NCI-H2227 (cell line): Measurements from ENCODE around the gene ADAMTS15.

Experiments
- DNase-seq: peaks from one replicate; lab custom pipeline; 2025; ENCODE audit not compliant: unreplicated experiment; lab: John Stamatoyannopoulos, UW

Gene ADAMTS15

DNA sequence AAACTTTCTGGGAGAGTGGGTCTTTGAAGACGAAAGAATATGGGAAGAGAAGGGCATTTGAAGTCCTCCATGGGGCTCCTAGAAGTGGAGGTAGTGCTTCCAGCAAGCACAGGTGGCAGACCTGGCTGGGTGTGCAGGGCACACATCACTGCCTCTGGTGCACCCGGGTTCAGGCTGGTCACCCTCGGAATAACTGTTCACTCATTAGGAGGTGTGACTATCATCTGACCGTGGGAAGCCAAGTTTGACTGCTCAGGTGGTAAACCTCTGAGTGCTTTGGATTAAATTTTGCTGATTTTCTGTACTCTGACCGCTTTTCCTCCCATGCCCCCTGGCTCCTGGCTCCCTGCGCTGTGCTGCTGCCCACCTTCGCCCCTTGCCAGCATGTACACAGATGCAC is 11.1 kb downstream of the ADAMTS15 start:
- no peak for DNase-seq

DNA sequence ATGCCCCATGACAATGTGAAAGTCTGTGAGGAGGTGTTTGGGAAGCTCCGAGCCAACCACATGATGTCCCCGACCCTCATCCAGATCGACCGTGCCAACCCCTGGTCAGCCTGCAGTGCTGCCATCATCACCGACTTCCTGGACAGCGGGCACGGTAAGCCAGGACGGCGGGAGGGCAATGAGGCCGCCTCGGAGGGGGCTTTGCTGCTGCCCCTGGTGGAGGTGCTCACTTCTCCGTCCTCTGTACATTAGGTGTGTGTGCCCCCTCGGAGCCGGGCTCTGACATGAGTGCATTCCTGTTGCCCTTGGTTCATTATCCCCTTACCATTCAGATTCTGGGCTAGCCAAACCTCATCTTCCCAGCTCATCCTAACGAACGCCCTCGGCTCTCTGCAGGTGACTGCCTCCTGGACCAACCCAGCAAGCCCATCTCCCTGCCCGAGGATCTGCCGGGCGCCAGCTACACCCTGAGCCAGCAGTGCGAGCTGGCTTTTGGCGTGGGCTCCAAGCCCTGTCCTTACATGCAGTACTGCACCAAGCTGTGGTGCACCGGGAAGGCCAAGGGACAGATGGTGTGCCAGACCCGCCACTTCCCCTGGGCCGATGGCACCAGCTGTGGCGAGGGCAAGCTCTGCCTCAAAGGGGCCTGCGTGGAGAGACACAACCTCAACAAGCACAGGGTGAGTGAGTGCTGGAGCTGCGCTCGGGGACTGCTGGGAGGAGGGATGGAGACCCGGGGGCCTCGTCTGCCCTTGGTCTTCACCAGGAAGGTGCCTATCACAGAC is 13.8 kb downstream of the ADAMTS15 start:
- no peak for DNase-seq

DNA sequence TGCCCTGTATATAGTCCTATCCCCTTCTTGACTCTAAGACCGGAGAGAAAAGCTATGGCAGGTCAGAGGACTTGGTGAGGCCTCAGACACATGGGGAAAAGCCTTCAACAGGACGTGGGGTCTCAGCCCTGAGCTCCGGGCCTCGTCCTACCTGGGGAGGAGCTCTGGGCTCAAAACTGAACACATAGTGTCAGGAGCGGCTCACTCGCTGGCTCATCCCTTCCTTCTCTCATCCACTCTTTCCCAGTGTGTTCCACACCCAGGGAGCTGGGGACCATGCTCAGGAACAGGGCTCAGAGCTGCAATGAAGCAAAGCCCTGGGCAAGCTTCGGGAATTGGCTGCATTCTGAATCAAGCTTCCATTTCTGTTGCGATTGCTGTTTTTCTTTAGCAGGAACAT is 14.5 kb downstream of the ADAMTS15 start:
- no peak for DNase-seq

DNA sequence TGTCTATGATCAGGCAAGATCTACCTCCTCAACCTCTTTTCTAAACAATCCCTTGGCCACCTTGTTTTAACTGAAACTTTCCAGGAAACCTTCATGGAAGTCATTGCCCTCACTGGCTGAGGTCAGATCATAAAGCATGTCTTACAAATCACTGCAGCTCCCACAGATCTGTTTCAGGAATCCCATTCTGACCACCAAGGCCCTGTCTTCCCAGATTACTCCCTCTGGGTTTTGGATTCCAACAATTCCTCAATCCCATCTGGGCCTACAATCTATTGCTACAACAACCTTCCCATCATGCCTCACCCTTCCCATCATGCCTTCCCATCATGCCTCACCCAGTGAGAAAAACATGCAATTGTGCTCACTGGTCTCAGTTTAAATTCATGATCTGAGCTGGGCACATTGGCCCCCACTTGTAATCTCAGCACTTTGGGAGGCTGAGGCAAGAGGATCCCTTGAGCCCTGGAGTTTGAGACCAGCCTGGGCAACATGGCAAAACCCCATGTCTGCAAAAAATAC is 15.9 kb downstream of the ADAMTS15 start:
- DNase-seq, result no peak

DNA sequence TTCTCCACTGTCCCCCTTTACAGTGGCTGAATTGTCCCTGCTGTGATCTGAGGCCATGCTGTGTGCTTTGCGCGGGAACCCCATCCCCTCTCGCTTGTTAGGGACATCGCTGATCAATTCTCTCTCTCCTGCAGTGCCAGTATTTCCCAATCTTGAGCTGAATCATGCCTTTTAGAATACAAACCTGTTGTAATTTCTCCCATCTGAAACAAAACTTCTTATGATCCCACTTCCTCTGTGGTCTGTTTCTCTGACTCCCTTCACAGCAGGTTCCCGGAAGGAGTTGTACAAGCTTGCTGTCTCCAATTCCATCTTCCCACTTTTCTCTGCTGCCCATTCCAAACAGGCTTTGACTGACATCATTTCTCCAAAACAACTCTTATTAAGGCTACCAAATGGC is 16.8 kb downstream of the ADAMTS15 start:
- DNase-seq, result no peak

DNA sequence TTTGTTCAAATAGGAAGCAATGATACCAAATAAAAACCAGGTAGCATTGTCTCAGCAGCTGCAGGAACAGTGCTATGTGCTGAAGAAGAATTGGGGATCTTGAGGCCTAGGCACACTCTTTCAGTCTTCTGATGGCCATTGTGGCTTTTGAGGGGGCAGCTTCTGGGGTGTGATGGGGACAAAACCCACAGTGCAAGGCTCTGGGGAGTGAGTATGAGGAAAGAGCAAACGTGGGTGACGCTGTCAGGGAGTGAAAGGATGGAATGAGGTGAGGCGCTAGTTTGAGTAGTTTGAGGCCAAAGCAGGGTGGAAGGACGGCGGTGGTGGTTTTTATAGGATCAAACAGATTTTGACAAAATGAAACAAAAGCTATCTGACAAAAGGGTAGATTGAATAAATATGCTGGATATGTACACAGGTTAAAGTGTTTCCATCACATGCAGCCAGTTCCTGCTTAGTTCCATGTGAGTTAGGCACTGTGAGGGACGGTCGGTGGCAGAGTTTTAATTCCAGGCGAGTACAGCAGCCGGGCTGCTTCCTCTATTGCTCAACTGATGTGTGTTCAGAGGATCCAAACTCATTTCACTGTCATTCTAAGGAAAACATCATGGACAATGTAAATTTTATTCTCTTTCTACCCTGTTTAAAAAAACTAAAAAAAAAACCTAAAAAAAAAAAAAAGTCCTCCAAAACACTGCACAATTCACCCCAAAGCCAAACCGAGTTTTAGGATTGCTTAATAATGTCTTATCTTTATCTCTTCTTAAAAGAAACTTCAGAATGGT is 18.9 kb downstream of the ADAMTS15 start:
- DNase-seq, result no peak

DNA sequence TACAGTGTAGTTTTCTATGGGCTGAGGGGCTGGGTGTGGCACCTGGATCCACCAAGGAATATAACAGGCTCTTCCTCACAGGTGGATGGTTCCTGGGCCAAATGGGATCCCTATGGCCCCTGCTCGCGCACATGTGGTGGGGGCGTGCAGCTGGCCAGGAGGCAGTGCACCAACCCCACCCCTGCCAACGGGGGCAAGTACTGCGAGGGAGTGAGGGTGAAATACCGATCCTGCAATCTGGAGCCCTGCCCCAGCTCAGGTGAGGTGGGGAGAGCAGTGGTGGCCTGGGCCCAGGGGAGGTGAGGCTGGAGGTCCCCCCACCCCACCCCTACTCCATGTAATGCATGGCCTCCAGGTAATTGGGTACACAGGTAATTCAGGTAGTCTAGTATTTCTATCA is 20.7 kb downstream of the ADAMTS15 start:
- DNase-seq, result no peak

DNA sequence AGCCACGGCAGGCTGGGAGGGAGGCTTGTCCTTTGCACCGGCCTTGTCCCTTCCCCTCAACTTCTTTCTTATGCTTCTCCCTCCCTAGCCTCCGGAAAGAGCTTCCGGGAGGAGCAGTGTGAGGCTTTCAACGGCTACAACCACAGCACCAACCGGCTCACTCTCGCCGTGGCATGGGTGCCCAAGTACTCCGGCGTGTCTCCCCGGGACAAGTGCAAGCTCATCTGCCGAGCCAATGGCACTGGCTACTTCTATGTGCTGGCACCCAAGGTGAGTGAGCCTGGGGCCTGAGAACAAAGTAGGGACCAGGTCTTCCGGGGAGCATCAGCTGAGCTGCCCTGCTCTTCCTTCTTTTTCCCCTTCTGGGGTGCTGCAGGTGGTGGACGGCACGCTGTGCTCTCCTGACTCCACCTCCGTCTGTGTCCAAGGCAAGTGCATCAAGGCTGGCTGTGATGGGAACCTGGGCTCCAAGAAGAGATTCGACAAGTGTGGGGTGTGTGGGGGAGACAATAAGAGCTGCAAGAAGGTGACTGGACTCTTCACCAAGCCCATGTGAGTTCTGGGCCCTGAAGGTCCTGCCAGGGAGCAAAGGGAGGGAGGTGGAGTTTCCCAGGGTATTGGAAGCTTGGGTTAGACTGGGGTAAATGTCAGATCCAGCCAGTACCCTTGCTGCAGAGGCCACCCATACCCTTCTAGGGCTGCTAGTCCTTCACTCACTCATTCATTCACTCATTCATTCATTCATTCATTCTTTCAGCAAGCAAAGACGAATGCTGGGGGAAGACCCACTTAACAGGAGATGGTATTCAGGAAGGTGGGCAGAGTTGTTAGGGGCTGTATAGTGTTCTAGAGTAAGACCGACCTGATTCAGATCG is 22.6 kb downstream of the ADAMTS15 start:
- DNase-seq, result no peak

DNA sequence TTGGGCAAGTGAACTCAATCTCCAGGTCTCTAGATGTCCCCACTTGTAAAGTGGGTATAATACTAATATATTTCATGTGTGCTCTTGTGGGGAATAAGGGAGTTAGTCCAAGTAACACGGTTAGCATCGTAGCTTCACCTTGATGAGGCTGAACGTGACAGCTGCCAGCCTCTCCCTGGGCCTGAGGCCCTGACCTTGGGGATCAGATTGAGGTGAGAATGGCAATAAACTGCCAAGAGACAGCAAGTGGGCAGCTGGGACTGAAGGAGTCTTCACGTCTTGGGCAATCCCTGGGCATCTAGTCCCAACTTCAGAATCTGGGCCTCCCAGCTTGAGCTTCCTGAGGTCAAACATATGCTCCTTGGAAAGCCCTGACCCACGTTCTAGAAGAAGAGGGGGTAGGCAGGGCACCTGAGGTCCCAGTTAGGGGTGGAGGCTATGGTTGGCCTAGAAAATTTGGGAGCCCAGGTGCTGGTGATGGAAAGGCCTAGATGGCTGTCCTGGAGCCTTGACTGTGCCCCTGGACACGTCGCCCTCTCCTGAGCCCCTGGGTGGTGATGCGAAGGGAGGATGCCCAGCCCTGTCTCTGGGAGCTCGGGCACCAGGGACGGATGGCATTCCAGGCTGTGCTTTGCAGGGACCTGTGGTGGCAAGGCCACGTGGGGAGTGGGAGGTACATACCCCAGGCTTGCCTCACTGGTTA is 23.4 kb downstream of the ADAMTS15 start:
- DNase-seq, result no peak

DNA sequence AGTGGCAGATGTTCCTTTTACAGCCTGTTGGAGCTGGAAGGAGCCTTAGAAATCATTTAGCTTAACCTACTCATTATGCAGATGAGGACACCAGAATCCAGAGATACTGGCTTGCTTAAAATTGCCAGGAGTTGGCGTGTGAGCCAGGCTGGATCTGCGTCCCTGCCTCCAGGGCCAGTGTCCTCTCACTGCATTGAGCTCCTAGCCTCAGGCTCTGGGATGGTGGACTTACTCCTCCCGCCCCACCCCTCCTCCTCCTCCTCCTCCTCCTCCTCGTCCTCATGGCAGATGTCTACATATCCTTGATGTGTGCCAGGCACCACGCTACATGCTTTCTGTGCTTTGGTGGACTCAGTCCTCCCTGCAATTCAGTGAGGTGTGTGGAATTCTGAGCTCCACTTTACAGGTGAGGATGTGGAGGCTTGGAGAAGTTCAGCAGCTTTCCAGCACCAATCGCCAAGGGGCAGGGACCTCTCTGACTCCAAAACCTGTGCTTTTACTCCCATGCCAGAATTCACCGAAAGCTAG is 24.1 kb downstream of the ADAMTS15 start:
- DNase-seq, result no peak

DNA sequence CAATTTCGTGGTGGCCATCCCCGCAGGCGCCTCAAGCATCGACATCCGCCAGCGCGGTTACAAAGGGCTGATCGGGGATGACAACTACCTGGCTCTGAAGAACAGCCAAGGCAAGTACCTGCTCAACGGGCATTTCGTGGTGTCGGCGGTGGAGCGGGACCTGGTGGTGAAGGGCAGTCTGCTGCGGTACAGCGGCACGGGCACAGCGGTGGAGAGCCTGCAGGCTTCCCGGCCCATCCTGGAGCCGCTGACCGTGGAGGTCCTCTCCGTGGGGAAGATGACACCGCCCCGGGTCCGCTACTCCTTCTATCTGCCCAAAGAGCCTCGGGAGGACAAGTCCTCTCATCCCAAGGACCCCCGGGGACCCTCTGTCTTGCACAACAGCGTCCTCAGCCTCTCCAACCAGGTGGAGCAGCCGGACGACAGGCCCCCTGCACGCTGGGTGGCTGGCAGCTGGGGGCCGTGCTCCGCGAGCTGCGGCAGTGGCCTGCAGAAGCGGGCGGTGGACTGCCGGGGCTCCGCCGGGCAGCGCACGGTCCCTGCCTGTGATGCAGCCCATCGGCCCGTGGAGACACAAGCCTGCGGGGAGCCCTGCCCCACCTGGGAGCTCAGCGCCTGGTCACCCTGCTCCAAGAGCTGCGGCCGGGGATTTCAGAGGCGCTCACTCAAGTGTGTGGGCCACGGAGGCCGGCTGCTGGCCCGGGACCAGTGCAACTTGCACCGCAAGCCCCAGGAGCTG is 24.8 kb downstream of the ADAMTS15 start:
- no peak for DNase-seq

DNA sequence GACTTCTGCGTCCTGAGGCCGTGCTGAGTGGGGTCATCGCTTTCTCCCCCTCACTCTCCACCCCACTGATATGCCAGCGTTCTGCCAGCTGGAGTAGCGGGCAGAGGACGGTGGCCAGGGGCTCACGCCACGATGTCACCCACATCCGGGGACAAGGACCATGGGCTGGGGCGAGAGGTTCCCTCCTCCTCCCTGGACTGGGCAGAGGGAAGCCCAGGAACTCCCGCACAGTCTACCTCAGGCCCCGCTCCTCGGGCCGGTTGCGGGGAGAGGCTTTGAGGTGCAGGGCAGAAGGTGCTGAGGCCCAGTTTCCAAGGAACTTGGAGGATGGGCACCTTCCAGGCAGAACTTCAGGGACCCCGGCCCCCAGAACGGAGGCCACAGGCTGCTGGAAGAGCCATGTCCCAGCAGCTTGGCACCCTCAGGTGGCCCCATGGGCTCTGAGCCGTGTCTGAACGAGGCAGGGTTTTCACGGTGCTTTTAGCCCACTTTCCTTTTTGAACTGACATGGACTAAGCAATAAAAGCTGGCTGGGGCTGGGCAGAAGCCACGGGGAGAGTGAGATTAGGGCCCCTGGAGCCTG is 25.4 kb downstream of the ADAMTS15 start:
- no peak for DNase-seq

DNA sequence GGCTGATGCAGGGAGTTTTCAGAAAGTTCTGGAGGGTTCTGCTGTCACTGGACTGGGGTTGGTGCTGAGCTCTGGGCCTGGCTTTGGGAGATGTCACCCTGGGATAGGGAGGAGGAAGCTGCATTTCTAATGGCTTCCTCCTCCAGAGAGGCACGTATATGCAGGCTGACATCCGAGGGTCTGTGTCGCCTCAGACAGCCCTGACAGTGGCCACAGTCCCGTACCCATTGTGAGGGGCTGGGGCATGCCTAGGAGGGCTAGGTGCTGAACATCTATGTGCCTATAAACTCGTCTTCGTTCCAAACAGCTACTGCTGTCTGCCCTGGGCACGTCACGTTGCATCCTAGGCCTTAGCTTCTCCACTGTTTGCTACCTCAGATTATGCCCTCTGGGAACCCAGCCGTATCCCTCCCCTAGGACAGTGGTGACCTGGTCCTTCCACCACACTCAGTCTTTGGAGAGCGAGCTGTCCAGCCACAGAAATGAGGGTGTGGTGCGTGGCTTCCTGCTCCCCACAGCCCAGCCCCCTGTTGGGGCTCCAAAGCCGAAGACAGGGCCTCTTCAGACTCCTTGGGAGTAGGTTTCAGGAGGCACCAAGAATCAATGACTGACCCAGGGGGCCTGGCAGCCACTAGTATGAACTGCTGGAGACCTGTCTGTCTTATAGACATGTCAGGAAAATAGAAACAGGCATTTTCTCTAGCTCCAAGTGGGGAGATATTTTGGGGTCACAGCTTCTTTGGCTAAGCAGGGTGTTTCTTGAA is 26.4 kb downstream of the ADAMTS15 start:
- no peak for DNase-seq

DNA sequence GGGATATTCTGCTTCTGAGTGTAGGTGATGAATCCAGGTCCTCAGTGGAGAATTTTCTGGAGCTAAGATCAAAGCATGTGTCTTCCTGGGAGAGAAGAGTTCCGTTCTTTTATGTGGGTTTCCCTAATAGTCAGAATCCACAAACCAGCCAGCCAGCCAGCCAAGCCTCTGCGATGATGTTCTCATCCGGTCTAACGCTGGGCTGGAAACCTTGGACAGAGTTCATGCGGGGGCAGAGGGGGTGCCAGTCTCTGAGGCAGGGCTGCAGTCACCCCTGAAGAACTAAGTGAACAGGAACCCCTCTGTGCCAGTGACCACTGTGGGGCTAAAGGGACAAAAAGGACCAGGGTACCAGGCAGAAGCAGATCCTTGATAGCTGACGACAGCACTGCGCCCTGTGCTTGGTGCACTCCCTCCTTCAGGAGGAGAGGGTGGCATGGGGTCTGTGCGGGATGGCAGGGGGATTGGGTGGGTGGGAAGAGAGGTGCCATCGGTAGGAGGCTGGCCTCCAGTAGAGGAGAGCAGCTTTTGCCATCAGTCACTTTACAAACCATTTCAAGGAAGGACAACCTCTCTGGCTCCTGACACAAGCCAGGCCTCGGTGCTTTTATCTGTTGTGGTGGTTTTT is 27.1 kb downstream of the ADAMTS15 start:
- no peak for DNase-seq

DNA sequence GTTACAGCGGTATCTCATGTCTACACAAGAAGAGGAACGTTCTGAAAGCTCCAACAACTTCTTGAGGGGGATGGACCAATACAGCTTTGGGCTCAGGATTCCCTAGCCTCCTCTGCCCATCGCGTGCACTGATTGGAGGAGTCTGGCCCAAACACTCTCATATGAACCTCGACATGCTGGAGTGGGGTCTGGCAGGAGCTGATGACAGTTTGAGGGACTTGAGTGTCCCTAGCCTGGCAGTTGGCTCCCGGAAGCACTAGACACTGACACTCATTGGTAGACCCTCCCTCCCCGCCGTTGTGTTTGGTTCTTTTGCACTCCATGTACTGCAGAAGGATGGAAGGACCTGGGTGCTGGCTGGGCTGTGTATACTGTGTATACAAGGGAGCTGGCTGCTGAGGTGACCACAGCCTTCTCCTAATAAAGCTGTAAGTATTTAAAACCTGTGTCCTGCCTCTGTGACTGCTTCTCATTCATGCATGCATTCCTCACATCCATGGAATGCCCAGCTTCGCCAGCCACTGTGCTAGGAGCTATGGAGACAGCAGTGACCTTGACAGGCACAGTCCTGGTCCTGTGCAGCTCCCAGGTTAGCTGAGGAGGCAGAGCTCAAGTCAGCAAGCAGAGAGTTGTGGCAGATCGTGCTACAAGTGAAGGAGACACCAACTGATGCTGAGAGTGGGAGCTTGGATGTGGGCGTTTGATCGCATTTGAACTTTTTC is 27.9 kb downstream of the ADAMTS15 start:
- DNase-seq, result no peak

DNA sequence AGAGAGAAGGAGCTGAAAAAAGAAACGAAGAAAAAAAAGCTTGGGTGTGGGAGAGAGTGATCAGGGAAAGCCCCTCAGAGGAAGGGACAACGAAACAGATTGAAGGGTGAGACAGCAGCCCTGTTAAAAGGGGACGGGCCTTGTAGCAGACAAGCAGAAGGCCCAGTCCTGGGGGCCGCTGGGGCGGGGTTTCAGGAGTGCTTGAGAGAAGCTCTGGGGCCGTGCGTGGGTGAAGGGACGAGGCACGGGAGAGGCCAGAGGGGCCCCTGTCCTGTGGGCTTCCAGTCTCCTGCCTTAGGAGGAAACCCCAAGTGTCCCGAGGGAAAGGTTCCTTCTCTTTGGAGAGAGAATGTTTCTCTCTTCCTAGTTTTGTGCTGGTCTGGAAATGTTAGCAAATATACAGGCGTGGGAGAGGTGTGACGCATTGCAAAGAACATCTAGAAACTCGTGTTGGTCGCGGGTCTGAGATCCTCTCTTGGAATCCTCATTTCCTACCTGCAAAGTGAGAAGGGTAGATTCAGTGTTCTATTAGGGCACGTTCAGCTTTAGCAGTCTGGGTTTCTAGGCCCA is 28.6 kb downstream of the ADAMTS15 start:
- no peak for DNase-seq

DNA sequence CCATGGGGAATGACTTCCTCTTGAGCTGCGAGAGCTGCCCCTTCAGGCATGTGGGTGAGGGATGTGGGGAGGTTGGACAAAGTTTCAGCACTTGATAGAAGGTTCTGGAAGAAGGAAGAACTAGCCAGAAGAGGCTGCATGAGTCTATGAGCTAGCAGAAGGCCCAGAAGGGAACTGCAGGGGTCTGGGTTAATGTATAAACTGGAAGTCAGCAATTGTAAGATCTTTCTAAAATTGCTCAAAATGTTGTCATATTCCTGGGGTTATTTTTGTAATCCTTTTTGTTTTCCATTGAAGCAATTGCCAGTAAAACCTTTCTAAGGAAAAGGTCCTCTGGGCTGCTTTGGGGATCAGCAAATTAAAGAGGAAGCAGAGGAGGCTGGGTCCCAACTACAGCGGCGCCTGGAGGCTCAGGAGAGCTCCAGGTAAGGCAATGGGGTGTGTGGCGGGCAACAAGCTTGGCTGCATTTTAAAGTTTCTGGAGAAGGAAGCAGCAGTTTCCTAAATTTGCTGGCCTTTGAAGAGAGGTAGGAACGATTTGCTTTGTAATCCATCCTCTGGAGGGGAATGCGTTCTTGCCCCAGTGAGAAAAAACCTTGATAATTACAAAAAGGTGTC is 29.2 kb downstream of the ADAMTS15 start:
- DNase-seq, result no peak
